GM12891 (cell line): ENCODE results near the gene ATXN7L1.

Source experiments
- PAX5 ChIP-seq: IDR thresholded peaks from 2 replicates; pipeline ENCODE4 v1.6.1; 2011; ENCODE audit warnings: low read length, moderate library complexity, mild to moderate bottlenecking; ENCODE audit not compliant: insufficient read depth, severe bottlenecking
- POLR2A ChIP-seq: IDR thresholded peaks from 2 replicates; pipeline ENCODE4 v1.6.1; 2011; ENCODE audit warnings: low read depth, low read length, control low read depth
- POLR2AphosphoS5 ChIP-seq: IDR thresholded peaks from 2 replicates; pipeline ENCODE4 v1.6.1; 2011; ENCODE audit warnings: low read depth, low read length, control low read depth
- TAF1 ChIP-seq: IDR thresholded peaks from 2 replicates; pipeline ENCODE4 v1.6.1; 2011; ENCODE audit warnings: low read depth, low read length, control low read depth

DNA sequence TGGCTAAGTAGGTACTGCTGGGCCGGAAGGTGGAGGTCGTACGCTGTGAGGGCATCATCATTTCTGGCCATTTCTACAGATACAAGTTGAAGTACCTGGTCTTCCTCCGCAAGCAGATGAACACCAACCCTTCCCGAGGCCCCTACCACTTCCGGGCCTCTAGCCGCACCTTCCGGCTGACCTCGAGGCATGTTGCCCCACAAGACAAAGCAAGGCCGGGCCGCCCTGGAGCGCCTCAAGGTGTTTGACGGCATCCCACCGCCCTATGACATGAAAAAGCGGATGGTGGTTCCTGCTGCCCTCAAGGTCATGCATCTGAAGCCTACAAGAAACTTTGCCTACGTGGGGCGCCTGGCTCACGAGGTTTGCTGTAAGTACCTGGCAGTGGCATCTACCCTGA, 56.8 kb downstream of the ATXN7L1 start:
- TF ChIP-seq POLR2AphosphoS5 (no peak), TAF1 (no peak), POLR2A (no peak), PAX5 (no peak)
